GM12878 (cell line): Measurements from ENCODE around the gene DPYSL3.

Source experiments
- CHD4 ChIP-seq: fragments of 200-600 bp; sonication (generic); IDR thresholded peaks from 2 replicates; pipeline ENCODE4 v1.6.1; 2016; ENCODE audit warnings: mild to moderate bottlenecking
- CTCF ChIP-seq, 3 experiments: IDR thresholded peaks in 2 of 3; conservative IDR thresholded peaks in 1 of 3; 2 replicates each; pipeline ENCODE4 v1.5.1; 2011; ENCODE audit warnings: low read depth in 3 of 3, low read length in 3 of 3, mild to moderate bottlenecking in 3 of 3, control low read depth in 2 of 3, moderate library complexity in 2 of 3, inconsistent platforms in 1 of 3, mixed read lengths in 1 of 3; ENCODE audit not compliant: control insufficient read depth in 2 of 3, insufficient read depth in 1 of 3; ENCODE audit errors: extremely low read depth in 1 of 3
- DPF2 ChIP-seq: fragments of 450-650 bp; IDR thresholded peaks from 2 replicates; pipeline ENCODE4 v1.6.1; 2017; ENCODE audit warnings: mild to moderate bottlenecking
- NFIC ChIP-seq: IDR thresholded peaks from 2 replicates; pipeline ENCODE4 v1.6.1; 2012; ENCODE audit warnings: low read depth, mild to moderate bottlenecking, inconsistent platforms, low read length, moderate library complexity
- PAX5 ChIP-seq: IDR thresholded peaks from 2 replicates; pipeline ENCODE4 v1.6.1; 2011; ENCODE audit warnings: low read depth, low read length, borderline replicate concordance
- POLR2AphosphoS5 ChIP-seq: IDR thresholded peaks from 2 replicates; pipeline ENCODE4 v1.6.1; 2011; ENCODE audit warnings: mild to moderate bottlenecking, low read length, inconsistent platforms
- RAD21 ChIP-seq: IDR thresholded peaks from 2 replicates; pipeline ENCODE4 v1.6.1; 2011; ENCODE audit warnings: mild to moderate bottlenecking, low read depth, low read length, moderate library complexity; ENCODE audit not compliant: insufficient read depth
- SUPT20H ChIP-seq: IDR thresholded peaks from 2 replicates; pipeline ENCODE4 v1.6.1; 2011; ENCODE audit warnings: low read depth, mild to moderate bottlenecking, low read length, moderate library complexity, borderline replicate concordance; ENCODE audit not compliant: control insufficient read depth
- TCF7 ChIP-seq: IDR thresholded peaks from 2 replicates; pipeline ENCODE4 v1.6.1; 2014; ENCODE audit warnings: antibody characterized with exemption, borderline replicate concordance
- WRNIP1 ChIP-seq: IDR thresholded peaks from 2 replicates; pipeline ENCODE4 v1.6.1; 2011; ENCODE audit warnings: low read depth, low read length, improper control_type of control experiment, borderline replicate concordance
- ZNF274 ChIP-seq: IDR thresholded peaks from one replicate; pipeline ENCODE4 v1.8.0; 2011; ENCODE audit not compliant: insufficient read length, insufficient read depth
- ZNF592 ChIP-seq: fragments of 450-650 bp; IDR thresholded peaks from 2 replicates; pipeline ENCODE4 v1.6.1; 2017; ENCODE audit warnings: mild to moderate bottlenecking, moderate library complexity

DNA sequence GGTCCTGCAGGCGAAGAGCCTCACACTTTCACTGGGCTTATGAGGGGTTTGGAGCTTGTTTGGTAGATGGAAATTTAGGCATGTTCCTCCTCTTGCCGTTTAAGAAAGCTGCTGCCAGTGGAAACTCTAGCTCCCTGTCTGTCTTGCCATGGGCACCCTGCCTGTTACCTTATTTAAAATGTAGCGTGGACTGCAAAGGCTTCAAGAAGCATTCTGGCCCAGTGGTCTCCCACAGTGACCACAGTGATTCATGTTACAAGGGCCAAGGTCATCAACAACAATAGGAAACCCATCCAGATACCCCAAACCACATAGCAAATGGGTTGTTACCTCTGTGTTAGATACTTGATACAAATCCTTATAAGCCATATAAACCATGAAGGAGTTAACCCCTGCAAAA lies 96.6 kb downstream of the DPYSL3 start:
- TF ChIP-seq TCF7 (no peak), PAX5 (no peak), POLR2AphosphoS5 (no peak), ZNF592 (no peak), SUPT20H (no peak), CHD4 (no peak), CTCF (IDR thresholded peaks at IDR 0.05 in 2 of 3, conservative IDR thresholded peaks at IDR 0.05 in 1 of 3; ENCODE audit: control insufficient read depth in 2 of 3, extremely low read depth in 1 of 3, insufficient read depth in 1 of 3, low read depth in 3 of 3, low read length in 3 of 3) (no peak), WRNIP1 (no peak), ZNF274 (no peak), DPF2 (no peak), RAD21 (no peak), NFIC (no peak)
